RWPE2 (cell line): ENCODE measurements around the gene TRAP1.

Experiments used
- ATAC-seq: fragments of 200-7000 bp; cut with Tn5 transposase; 3 replicates; pipeline ENCODE4 v1.9.1; 2021; ENCODE audit warnings: low read depth
- DNase-seq: peaks from one replicate; pipeline ENCODE4 v3.0.0-alpha.2; 2020; ENCODE audit warnings: low spot score
- H3K27ac ChIP-seq: fragments of 450-650 bp; 2 replicates; pipeline ENCODE4 v1.5.1; 2017; ENCODE audit warnings: mild to moderate bottlenecking; ENCODE audit not compliant: poor library complexity, severe bottlenecking
- H3K27me3 ChIP-seq: fragments of 250-450 bp; sonication (Bioruptor Pico); 2 replicates; pipeline ENCODE4 v1.5.1; 2021; ENCODE audit warnings: mild to moderate bottlenecking, moderate library complexity; ENCODE audit not compliant: insufficient read depth, poor library complexity, severe bottlenecking
- H3K36me3 ChIP-seq: fragments of 250-450 bp; sonication (Bioruptor Pico); 2 replicates; pipeline ENCODE4 v1.5.1; 2020; ENCODE audit warnings: low read depth, mild to moderate bottlenecking, moderate library complexity
- H3K4me1 ChIP-seq: fragments of 250-450 bp; sonication (Bioruptor Pico); 2 replicates; pipeline ENCODE4 v1.5.1; 2021; ENCODE audit warnings: mild to moderate bottlenecking, moderate library complexity; ENCODE audit not compliant: insufficient read depth, poor library complexity, severe bottlenecking
- H3K4me3 ChIP-seq: fragments of 250-450 bp; sonication (Bioruptor Pico); 2 replicates; pipeline ENCODE4 v1.5.1; 2021; ENCODE audit warnings: mild to moderate bottlenecking, moderate library complexity; ENCODE audit not compliant: severe bottlenecking
- H3K9me3 ChIP-seq: fragments of 250-450 bp; sonication (Bioruptor Pico); 2 replicates; pipeline ENCODE4 v1.5.1; 2021; ENCODE audit warnings: mild to moderate bottlenecking, moderate library complexity; ENCODE audit not compliant: severe bottlenecking
- TF ChIP-seq, protein P1 (sequence below): fragments of 450-650 bp; IDR thresholded peaks from one replicate; pipeline ENCODE4 v1.5.1; 2017; ENCODE audit warnings: mild to moderate bottlenecking, moderate library complexity; ENCODE audit not compliant: poor library complexity, severe bottlenecking

The TRAP1 gene

DNA sequence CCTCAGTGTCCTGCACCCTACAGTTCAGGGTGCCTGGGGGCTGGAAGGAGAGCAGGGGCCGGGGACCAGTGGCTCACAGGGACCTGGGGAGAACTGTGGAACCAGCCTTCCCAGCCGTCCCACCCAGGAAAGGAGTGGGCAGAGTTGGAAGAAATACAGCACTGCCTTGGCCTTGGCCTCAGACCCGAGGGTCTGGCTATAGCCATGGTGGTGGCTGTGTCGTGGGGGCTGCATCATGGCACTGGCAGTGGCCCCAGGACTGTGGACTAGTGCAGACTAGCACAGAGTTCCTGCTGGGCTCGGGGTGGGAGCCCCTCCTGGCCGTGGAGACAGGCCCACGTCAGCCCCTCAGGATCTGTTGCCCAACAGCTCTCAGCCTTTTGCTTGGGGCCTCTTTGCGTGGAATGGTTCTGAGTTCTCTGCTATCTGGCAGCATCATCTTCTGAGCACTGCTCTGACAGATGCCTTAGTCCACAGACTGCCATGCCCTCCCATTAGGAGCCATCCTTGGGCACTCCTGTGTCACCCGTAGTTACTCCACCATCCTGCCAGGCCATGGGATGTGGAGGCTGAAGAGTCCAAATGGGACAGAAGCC, 75.4 kb downstream of the TRAP1 start:
- H3K27me3 ChIP-seq: no peaks in the 10 kb centered on the region
- DNase-seq: no peak
- no peaks in the 10 kb centered on the region for H3K9me3 ChIP-seq
- H3K4me1 ChIP-seq: peaks cover 8% of the 10 kb centered on the region
- ATAC-seq: no peak
- no peak overlapping the region for H3K4me3 ChIP-seq
- H3K27ac ChIP-seq: no peak overlapping the region
- no peaks in the 10 kb centered on the region for H3K36me3 ChIP-seq
- TF ChIP-seq, protein P1, sequence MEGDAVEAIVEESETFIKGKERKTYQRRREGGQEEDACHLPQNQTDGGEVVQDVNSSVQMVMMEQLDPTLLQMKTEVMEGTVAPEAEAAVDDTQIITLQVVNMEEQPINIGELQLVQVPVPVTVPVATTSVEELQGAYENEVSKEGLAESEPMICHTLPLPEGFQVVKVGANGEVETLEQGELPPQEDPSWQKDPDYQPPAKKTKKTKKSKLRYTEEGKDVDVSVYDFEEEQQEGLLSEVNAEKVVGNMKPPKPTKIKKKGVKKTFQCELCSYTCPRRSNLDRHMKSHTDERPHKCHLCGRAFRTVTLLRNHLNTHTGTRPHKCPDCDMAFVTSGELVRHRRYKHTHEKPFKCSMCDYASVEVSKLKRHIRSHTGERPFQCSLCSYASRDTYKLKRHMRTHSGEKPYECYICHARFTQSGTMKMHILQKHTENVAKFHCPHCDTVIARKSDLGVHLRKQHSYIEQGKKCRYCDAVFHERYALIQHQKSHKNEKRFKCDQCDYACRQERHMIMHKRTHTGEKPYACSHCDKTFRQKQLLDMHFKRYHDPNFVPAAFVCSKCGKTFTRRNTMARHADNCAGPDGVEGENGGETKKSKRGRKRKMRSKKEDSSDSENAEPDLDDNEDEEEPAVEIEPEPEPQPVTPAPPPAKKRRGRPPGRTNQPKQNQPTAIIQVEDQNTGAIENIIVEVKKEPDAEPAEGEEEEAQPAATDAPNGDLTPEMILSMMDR: no peak

GRCh38 chr16:3640632-3641501, 76.5 kb downstream of the TRAP1 start:
- H3K4me1 ChIP-seq: peaks cover 2% of the 10 kb centered on the region
- TF ChIP-seq, protein P1: no peak

DNA sequence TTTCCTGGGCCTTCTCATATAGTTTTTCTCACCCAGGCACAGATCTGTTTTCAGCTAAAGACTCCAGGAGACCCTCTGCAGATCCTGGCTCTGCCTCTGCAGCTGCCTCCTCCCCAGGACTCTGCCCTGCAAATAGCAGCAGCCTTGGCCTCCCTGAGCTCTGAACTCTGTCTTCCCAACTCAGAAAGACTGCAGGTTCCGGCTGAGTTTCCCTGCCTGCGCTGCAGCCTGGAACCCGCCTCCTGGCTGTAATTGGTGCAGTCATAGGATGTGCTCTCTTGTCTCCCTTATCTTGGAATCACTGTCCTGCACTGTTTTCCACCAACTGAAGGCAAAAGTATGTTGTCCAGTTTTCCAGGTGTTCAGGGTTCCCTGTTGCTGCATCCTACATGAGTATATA, 77.1 kb downstream of the TRAP1 start:
- H3K27ac ChIP-seq: no peak overlapping the region
- H3K36me3 ChIP-seq: no peaks in the 10 kb centered on the region
- TF ChIP-seq, protein P1: no peak
- no peaks in the 10 kb centered on the region for H3K4me1 ChIP-seq
- H3K9me3 ChIP-seq: no peaks in the 10 kb centered on the region
- no peak for ATAC-seq
- no peaks in the 10 kb centered on the region for H3K27me3 ChIP-seq
- no peak for DNase-seq
- no peak overlapping the region for H3K4me3 ChIP-seq

More at GRCh38 chr16:3640632-3641501, 76.5 kb downstream of the TRAP1 start:
- Histone ChIP-seq H3K27me3 (no peaks in the 10 kb centered on the region), H3K27ac (no peak overlapping the region), H3K9me3 (no peaks in the 10 kb centered on the region), H3K4me3 (no peak overlapping the region), H3K36me3 (no peaks in the 10 kb centered on the region)
- ATAC-seq (no peak), DNase-seq (no peak)

DNA sequence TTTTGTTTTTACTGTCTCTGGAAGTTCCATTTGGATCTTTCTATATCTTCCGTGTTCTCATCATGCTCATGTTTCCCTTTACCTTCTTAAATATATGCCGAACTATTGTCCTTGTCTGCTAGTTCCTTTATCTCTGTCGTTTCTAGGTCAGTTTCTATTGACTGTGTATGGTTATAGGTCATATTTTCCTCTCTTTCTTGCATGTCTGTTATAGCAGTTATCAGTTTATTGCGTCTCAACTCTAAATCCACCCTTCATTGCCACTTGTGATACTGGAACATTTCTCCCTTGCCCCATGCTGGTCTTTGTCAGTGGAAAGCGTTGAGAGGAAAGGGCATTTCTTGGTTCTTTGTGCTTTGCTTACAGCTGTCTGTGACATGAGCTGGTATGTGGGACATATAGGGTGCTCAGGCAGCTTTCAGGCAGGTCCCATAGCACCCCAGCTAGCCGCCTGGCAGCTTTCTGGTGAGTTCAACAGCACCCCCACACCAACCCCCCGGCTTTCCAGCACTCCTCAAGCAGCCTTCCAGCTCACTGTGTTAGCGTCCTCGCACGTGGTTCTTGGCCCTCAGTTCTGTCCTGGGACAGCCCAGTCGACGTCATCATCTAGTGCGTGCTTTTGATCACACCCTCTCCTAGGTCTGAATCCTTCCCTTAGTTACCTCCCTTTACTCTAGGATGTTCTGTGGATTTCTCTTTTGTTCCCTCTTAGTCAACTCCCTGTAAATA, 78.2 kb downstream of the TRAP1 start:
- no peak for DNase-seq
- Histone ChIP-seq H3K27ac (no peak overlapping the region), H3K36me3 (no peaks in the 10 kb centered on the region), H3K4me1 (no peaks in the 10 kb centered on the region), H3K9me3 (no peaks in the 10 kb centered on the region), H3K4me3 (no peak overlapping the region), H3K27me3 (no peaks in the 10 kb centered on the region)
- TF ChIP-seq, protein P1: no peak
- ATAC-seq: no peak
